Glutamatergic neuron (in vitro differentiated cells): ENCODE results near the gene OR4C45. TPM values are rescaled to one million over a fixed set of nuclear protein-coding genes. Genes with fewer than 3 reads are reported as not detected.
"Not testable (repeated sequence)": the region's sequence is repeated elsewhere in the genome, so short reads cannot be mapped to it uniquely, and the experiment has no call there.

Experiments used
- DNase-seq: peaks from one replicate; pipeline ENCODE4 v3.0.0; 2022
- H3K27ac Mint-ChIP-seq: one replicate; pipeline ENCODE4 v1.8.0; 2020; ENCODE audit warnings: mild to moderate bottlenecking, mixed read lengths, inconsistent platforms; ENCODE audit not compliant: unreplicated experiment
- H3K27me3 Mint-ChIP-seq: one replicate; pipeline ENCODE4 v1.8.0; 2020; ENCODE audit warnings: mild to moderate bottlenecking, moderate library complexity, mixed read lengths, inconsistent platforms; ENCODE audit not compliant: unreplicated experiment
- H3K36me3 Mint-ChIP-seq: one replicate; pipeline ENCODE4 v1.8.0; 2020; ENCODE audit warnings: mild to moderate bottlenecking, mixed read lengths, inconsistent platforms; ENCODE audit not compliant: unreplicated experiment
- H3K4me1 Mint-ChIP-seq: one replicate; pipeline ENCODE4 v1.8.0; 2020; ENCODE audit warnings: mild to moderate bottlenecking, low read depth, mixed read lengths, inconsistent platforms; ENCODE audit not compliant: unreplicated experiment
- H3K4me3 Mint-ChIP-seq: one replicate; pipeline ENCODE4 v1.8.0; 2020; ENCODE audit warnings: mild to moderate bottlenecking, mixed read lengths, inconsistent platforms; ENCODE audit not compliant: unreplicated experiment
- H3K9me3 Mint-ChIP-seq: one replicate; pipeline ENCODE4 v1.8.0; 2020; ENCODE audit warnings: mild to moderate bottlenecking, moderate library complexity, mixed read lengths, inconsistent platforms; ENCODE audit not compliant: unreplicated experiment
- CTCF ChIP-seq: fragments of 200-600 bp; sonication (generic); IDR thresholded peaks from one replicate; pipeline ENCODE4 v1.5.0; 2021; ENCODE audit not compliant: partially characterized antibody, unreplicated experiment
- total RNA-seq: library from RNA; stranded (reverse); fragmentation: NEBNext Ultra II Directional; extraction: Animal tissue kit (Norgen Biotek cat#: 25700); gene quantifications from one replicate; pipeline ENCODE4 v1.2.1, GENCODE V29; 2021; ENCODE audit not compliant: unreplicated experiment

Gene OR4C45
- total RNA-seq, 1 donor from 2014 or later = not detected

GRCh38 chr11:50074161-50074560 lies 41.5 kb downstream of the OR4C45 start:
- Mint-ChIP-seq H3K27ac (no peak overlapping the region), H3K27me3 (peaks cover 25% of the 10 kb centered on the region), H3K36me3 (peaks cover 34% of the 10 kb centered on the region), H3K9me3 (peaks cover 67% of the 10 kb centered on the region), H3K4me1 (no peaks in the 10 kb centered on the region), H3K4me3 (no peak overlapping the region)
- TF ChIP-seq CTCF = no peak
- no peak for DNase-seq

GRCh38 chr11:50075856-50076255 lies 43.2 kb downstream of the OR4C45 start:
- TF ChIP-seq CTCF = no peak
- Mint-ChIP-seq H3K4me1 (no peaks in the 10 kb centered on the region), H3K27me3 (peaks cover 21% of the 10 kb centered on the region), H3K27ac (no peak overlapping the region), H3K9me3 (peaks cover 58% of the 10 kb centered on the region), H3K36me3 (peaks cover 26% of the 10 kb centered on the region), H3K4me3 (no peak overlapping the region)
- no peak for DNase-seq

GRCh38 chr11:50077526-50077925 lies 44.9 kb downstream of the OR4C45 start:
- peaks cover 46% of the 10 kb centered on the region for H3K9me3 Mint-ChIP-seq
- peaks cover 15% of the 10 kb centered on the region for H3K36me3 Mint-ChIP-seq
- no peak overlapping the region for H3K4me3 Mint-ChIP-seq
- no peak overlapping the region for H3K27ac Mint-ChIP-seq
- no peak for DNase-seq
- no peak for TF ChIP-seq CTCF
- no peaks in the 10 kb centered on the region for H3K4me1 Mint-ChIP-seq
- H3K27me3 Mint-ChIP-seq = peaks cover 12% of the 10 kb centered on the region

- DNase-seq = no peak
- no peak for TF ChIP-seq CTCF
- Mint-ChIP-seq H3K36me3 (peaks cover 17% of the 10 kb centered on the region), H3K27ac (no peak overlapping the region), H3K27me3 (peaks cover 12% of the 10 kb centered on the region), H3K4me3 (no peak overlapping the region), H3K4me1 (no peaks in the 10 kb centered on the region), H3K9me3 (peaks cover 45% of the 10 kb centered on the region)
Measured at GRCh38 chr11:50078001-50078400, 45.3 kb downstream of the OR4C45 start.

GRCh38 chr11:50078946-50079345 lies 46.3 kb downstream of the OR4C45 start:
- Mint-ChIP-seq H3K27me3 (peaks cover 17% of the 10 kb centered on the region), H3K9me3 (peaks cover 43% of the 10 kb centered on the region), H3K36me3 (peaks cover 24% of the 10 kb centered on the region)
- H3K4me1 Mint-ChIP-seq, DNase-seq, H3K4me3 Mint-ChIP-seq, H3K27ac Mint-ChIP-seq: not testable (repeated sequence)

GRCh38 chr11:50080256-50080655 lies 47.6 kb downstream of the OR4C45 start:
- TF ChIP-seq CTCF = no peak
- Mint-ChIP-seq H3K9me3 (peaks cover 38% of the 10 kb centered on the region), H3K27ac (no peak overlapping the region), H3K4me1 (no peaks in the 10 kb centered on the region), H3K4me3 (no peak overlapping the region), H3K36me3 (peaks cover 30% of the 10 kb centered on the region), H3K27me3 (peaks cover 13% of the 10 kb centered on the region)
- DNase-seq = no peak
